ENCODE results near the gene HMOX2.

Gene HMOX2

GRCh38 chr16:4450931-4451519 is 25.2 kb upstream of the HMOX2 start:
- Histone ChIP-seq H3K79me2 (ENCODE audit: insufficient read depth, low read length) (no peaks in the 10 kb centered on the region), H3K27me3 (ENCODE audit: low read length) (no peaks in the 10 kb centered on the region), H3K27ac (ENCODE audit: low read depth, low read length) (no peak overlapping the region), H4K20me1 (ENCODE audit: low read depth, low read length) (no peaks in the 10 kb centered on the region), H2AFZ (ENCODE audit: low read depth, low read length, severe bottlenecking) (no peak overlapping the region), H3K4me2 (ENCODE audit: low read depth, low read length, poor library complexity, severe bottlenecking) (no peak overlapping the region), H3K9me2 (replicated peaks; ENCODE audit: insufficient read depth, low read length) (no peaks in the 10 kb centered on the region), H3K9me3 (ENCODE audit: insufficient read depth, low read length) (no peaks in the 10 kb centered on the region), H3K4me3 (ENCODE audit: insufficient read depth, low read length, poor library complexity, severe bottlenecking) (no peak overlapping the region), H3K36me3 (ENCODE audit: low read length) (no peaks in the 10 kb centered on the region), H3F3A (ENCODE audit: insufficient read depth) (0 out of 2 replicates have a peak, but pooled peaks cover 6% of the 10 kb centered on the region), H3K9ac (ENCODE audit: low read length) (no peak overlapping the region)
- no peak for TF ChIP-seq EZH2phosphoT487 (conservative IDR thresholded peaks at IDR 0.05; ENCODE audit: low read length)
- TF ChIP-seq, protein P1, sequence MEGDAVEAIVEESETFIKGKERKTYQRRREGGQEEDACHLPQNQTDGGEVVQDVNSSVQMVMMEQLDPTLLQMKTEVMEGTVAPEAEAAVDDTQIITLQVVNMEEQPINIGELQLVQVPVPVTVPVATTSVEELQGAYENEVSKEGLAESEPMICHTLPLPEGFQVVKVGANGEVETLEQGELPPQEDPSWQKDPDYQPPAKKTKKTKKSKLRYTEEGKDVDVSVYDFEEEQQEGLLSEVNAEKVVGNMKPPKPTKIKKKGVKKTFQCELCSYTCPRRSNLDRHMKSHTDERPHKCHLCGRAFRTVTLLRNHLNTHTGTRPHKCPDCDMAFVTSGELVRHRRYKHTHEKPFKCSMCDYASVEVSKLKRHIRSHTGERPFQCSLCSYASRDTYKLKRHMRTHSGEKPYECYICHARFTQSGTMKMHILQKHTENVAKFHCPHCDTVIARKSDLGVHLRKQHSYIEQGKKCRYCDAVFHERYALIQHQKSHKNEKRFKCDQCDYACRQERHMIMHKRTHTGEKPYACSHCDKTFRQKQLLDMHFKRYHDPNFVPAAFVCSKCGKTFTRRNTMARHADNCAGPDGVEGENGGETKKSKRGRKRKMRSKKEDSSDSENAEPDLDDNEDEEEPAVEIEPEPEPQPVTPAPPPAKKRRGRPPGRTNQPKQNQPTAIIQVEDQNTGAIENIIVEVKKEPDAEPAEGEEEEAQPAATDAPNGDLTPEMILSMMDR (IDR thresholded peaks at IDR 0.05; ENCODE audit: insufficient read depth, low read length, poor library complexity, severe bottlenecking): no peak

GRCh38 chr16:4452674-4453073 is 23.5 kb upstream of the HMOX2 start:
- H3K4me2 ChIP-seq (ENCODE audit: low read depth, low read length, poor library complexity, severe bottlenecking): no peak overlapping the region
- no peaks in the 10 kb centered on the region for H3K9me2 ChIP-seq (replicated peaks; ENCODE audit: insufficient read depth, low read length)
- TF ChIP-seq EZH2phosphoT487 (conservative IDR thresholded peaks at IDR 0.05; ENCODE audit: low read length): no peak
- TF ChIP-seq, protein P1 (IDR thresholded peaks at IDR 0.05; ENCODE audit: insufficient read depth, low read length, poor library complexity, severe bottlenecking): no peak
- peaks cover 7% of the 10 kb centered on the region; the same call in 1 of the 2 replicates for H3K36me3 ChIP-seq (ENCODE audit: low read length)
- no peak overlapping the region for H3K27ac ChIP-seq (ENCODE audit: low read depth, low read length)
- no peak overlapping the region for H3K9ac ChIP-seq (ENCODE audit: low read length)
- H4K20me1 ChIP-seq (ENCODE audit: low read depth, low read length): no peaks in the 10 kb centered on the region
- no peaks in the 10 kb centered on the region for H3K9me3 ChIP-seq (ENCODE audit: insufficient read depth, low read length)
- H3K79me2 ChIP-seq (ENCODE audit: insufficient read depth, low read length): no peaks in the 10 kb centered on the region
- H2AFZ ChIP-seq (ENCODE audit: low read depth, low read length, severe bottlenecking): no peak overlapping the region
- no peak overlapping the region for H3K4me3 ChIP-seq (ENCODE audit: insufficient read depth, low read length, poor library complexity, severe bottlenecking)
- H3F3A ChIP-seq (ENCODE audit: insufficient read depth): peaks cover 10% of the 10 kb centered on the region
- no peaks in the 10 kb centered on the region for H3K27me3 ChIP-seq (ENCODE audit: low read length)

DNA sequence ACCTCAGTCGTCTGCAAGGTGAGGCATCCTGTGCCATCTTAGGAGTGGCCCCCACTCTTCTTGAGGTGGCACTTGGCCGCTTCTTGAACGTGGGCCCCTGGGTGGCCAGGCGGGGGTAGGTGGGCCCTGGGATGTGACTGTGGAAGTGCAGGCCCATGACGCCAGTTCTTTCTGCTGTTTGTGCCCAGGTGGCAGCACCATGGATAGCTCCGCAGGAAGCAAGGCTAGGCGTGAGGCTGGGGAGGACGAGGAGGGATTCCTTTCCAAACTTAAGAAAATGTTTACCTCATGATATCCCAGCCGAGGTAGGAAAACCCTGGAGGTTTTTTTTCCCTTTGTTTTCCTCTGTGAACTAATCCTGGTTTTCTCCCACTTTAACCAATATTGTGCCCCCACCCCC is 21.6 kb upstream of the HMOX2 start:
- Histone ChIP-seq H3K27ac (ENCODE audit: low read depth, low read length) (no peak overlapping the region), H4K20me1 (ENCODE audit: low read depth, low read length) (no peaks in the 10 kb centered on the region), H3K27me3 (ENCODE audit: low read length) (no peaks in the 10 kb centered on the region)

More for the DNA sequence above, 21.6 kb upstream of the HMOX2 start:
- TF ChIP-seq, protein P1 (IDR thresholded peaks at IDR 0.05; ENCODE audit: insufficient read depth, low read length, poor library complexity, severe bottlenecking): no peak
- TF ChIP-seq EZH2phosphoT487 (conservative IDR thresholded peaks at IDR 0.05; ENCODE audit: low read length): no peak
- Histone ChIP-seq H3K9me2 (replicated peaks; ENCODE audit: insufficient read depth, low read length) (no peaks in the 10 kb centered on the region), H3K36me3 (ENCODE audit: low read length) (peaks cover 7% of the 10 kb centered on the region; the same call in 1 of the 2 replicates), H3K4me2 (ENCODE audit: low read depth, low read length, poor library complexity, severe bottlenecking) (no peak overlapping the region), H3K4me3 (ENCODE audit: insufficient read depth, low read length, poor library complexity, severe bottlenecking) (no peak overlapping the region), H3K9ac (ENCODE audit: low read length) (no peak overlapping the region), H3K79me2 (ENCODE audit: insufficient read depth, low read length) (no peaks in the 10 kb centered on the region), H3K9me3 (ENCODE audit: insufficient read depth, low read length) (no peaks in the 10 kb centered on the region), H2AFZ (ENCODE audit: low read depth, low read length, severe bottlenecking) (no peak overlapping the region), H3F3A (ENCODE audit: insufficient read depth) (peaks cover 10% of the 10 kb centered on the region)

Data from SU-DHL-6 (cell line).